GM23338 (cell line): ENCODE results near the gene SLC25A48. TPM values are rescaled to one million over a fixed set of nuclear protein-coding genes. Genes with fewer than 3 reads are reported as not detected.

Source experiments
- ATAC-seq: fragments of 200-7000 bp; cut with Tn5 transposase; 3 replicates; pipeline ENCODE4 v1.9.1; 2020
- DNase-seq: peaks from one replicate; pipeline ENCODE4 v3.0.0-alpha.2; 2015; ENCODE audit warnings: low spot score
- H2AFZ ChIP-seq: fragments of 200-600 bp; sonication (generic); 2 replicates; pipeline ENCODE4 v1.8.0; 2016; ENCODE audit warnings: antibody characterized with exemption, mild to moderate bottlenecking, moderate library complexity
- H3F3A ChIP-seq: fragments of 200-600 bp; sonication (generic); replicated peaks from 2 replicates; pipeline ENCODE4 v1.8.0; 2017; ENCODE audit warnings: antibody characterized with exemption, mixed run types, low read depth
- H3K27ac ChIP-seq: fragments of 200-600 bp; sonication (generic); 2 replicates; pipeline ENCODE4 v1.6.1; 2016; ENCODE audit warnings: low read depth
- H3K27me3 ChIP-seq: fragments of 200-600 bp; sonication (generic); 2 replicates; pipeline ENCODE4 v1.8.0; 2016; ENCODE audit warnings: mild to moderate bottlenecking, mixed run types, moderate library complexity; ENCODE audit not compliant: insufficient read depth
- H3K36me3 ChIP-seq: fragments of 200-600 bp; sonication (generic); 2 replicates; pipeline ENCODE4 v1.8.0; 2016; ENCODE audit warnings: mild to moderate bottlenecking; ENCODE audit not compliant: insufficient read depth
- H3K4me1 ChIP-seq: fragments of 200-600 bp; sonication (generic); 2 replicates; pipeline ENCODE4 v1.8.0; 2016; ENCODE audit warnings: mild to moderate bottlenecking, moderate library complexity; ENCODE audit not compliant: insufficient read depth
- H3K4me2 ChIP-seq: fragments of 200-600 bp; sonication (generic); 2 replicates; pipeline ENCODE4 v1.7.1; 2017; ENCODE audit warnings: mixed run types
- H3K4me3 ChIP-seq: fragments of 200-600 bp; sonication (generic); 2 replicates; pipeline ENCODE4 v1.6.1; 2016; ENCODE audit warnings: mixed run types
- H3K79me2 ChIP-seq: fragments of 200-600 bp; sonication (generic); replicated peaks from 2 replicates; pipeline ENCODE4 v1.8.0; 2017; ENCODE audit warnings: mild to moderate bottlenecking; ENCODE audit not compliant: insufficient read depth
- H3K9me2 ChIP-seq: fragments of 200-600 bp; sonication (generic); 2 replicates; pipeline ENCODE4 v1.8.0; 2017; ENCODE audit not compliant: insufficient read depth
- H4K20me1 ChIP-seq: fragments of 200-600 bp; sonication (generic); replicated peaks from 2 replicates; pipeline ENCODE4 v1.8.0; 2017; ENCODE audit warnings: mild to moderate bottlenecking; ENCODE audit not compliant: insufficient read depth
- H3K27ac Mint-ChIP-seq: 2 replicates; pipeline ENCODE4 v1.8.0; 2020; ENCODE audit warnings: inconsistent platforms, mild to moderate bottlenecking, moderate library complexity, mixed read lengths
- H3K27me3 Mint-ChIP-seq: 3 replicates; pipeline ENCODE4 v1.8.0; 2022; ENCODE audit warnings: low read depth, mild to moderate bottlenecking, moderate library complexity, mixed read lengths, inconsistent platforms; ENCODE audit not compliant: insufficient read depth, poor library complexity
- H3K36me3 Mint-ChIP-seq: 3 replicates; pipeline ENCODE4 v1.8.0; 2021; ENCODE audit warnings: low read depth, mild to moderate bottlenecking, inconsistent platforms, moderate library complexity, mixed read lengths
- H3K4me1 Mint-ChIP-seq: 3 replicates; pipeline ENCODE4 v1.8.0; 2020; ENCODE audit warnings: mild to moderate bottlenecking, inconsistent platforms, mixed read lengths
- H3K4me3 Mint-ChIP-seq: 3 replicates; pipeline ENCODE4 v1.8.0; 2021; ENCODE audit warnings: moderate library complexity, mild to moderate bottlenecking, inconsistent platforms, mixed read lengths
- H3K9me3 Mint-ChIP-seq: 3 replicates; pipeline ENCODE4 v1.8.0; 2020; ENCODE audit warnings: moderate library complexity, mild to moderate bottlenecking, inconsistent platforms, mixed read lengths
- CREB1 ChIP-seq: fragments of 250-450 bp; sonication (Bioruptor Pico); IDR thresholded peaks from 2 replicates; pipeline ENCODE4 v1.5.0; 2020; ENCODE audit warnings: low read depth, mild to moderate bottlenecking, moderate library complexity
- ETS1 ChIP-seq: IDR thresholded peaks from 2 replicates; pipeline ENCODE4 v1.6.1; 2016; ENCODE audit warnings: antibody characterized with exemption
- EZH2phosphoT487 ChIP-seq: fragments of 200-600 bp; sonication (generic); IDR thresholded peaks from one replicate; pipeline ENCODE4 v1.8.1; 2018; ENCODE audit warnings: antibody characterized with exemption; ENCODE audit not compliant: unreplicated experiment
- NANOG ChIP-seq: IDR thresholded peaks from 2 replicates; pipeline ENCODE4 v1.6.1; 2016; ENCODE audit warnings: antibody characterized with exemption, borderline replicate concordance
- POLR2AphosphoS5 ChIP-seq: IDR thresholded peaks from 2 replicates; pipeline ENCODE4 v1.6.1; 2016; ENCODE audit warnings: antibody characterized with exemption, low read depth
- STAT1 ChIP-seq: IDR thresholded peaks from one replicate; pipeline ENCODE4 v1.6.1; 2016; ENCODE audit warnings: antibody characterized with exemption; ENCODE audit not compliant: unreplicated experiment
- ZNF331 ChIP-seq: fragments of 250-450 bp; sonication (Bioruptor Pico); IDR thresholded peaks from 2 replicates; pipeline ENCODE4 v1.5.0; 2020; ENCODE audit warnings: low read depth, mild to moderate bottlenecking, moderate library complexity
- polyA plus RNA-seq: library from polyadenylated mRNA; unstranded; fragments of >200 nt; fragmentation: Nextera tagmentation; extraction: Ambion mirVana; gene quantifications from 2 replicates; pipeline ENCODE4 v1.2.1, GENCODE V29; 2016
- total RNA-seq: library from RNA; depleted of rRNA; stranded (reverse); fragments of >200 nt; shearing (Covaris generic); gene quantifications from 2 replicates; pipeline ENCODE4 v1.2.3, GENCODE V29; 2014
- TF ChIP-seq, protein P1 (sequence below): fragments of 250-450 bp; sonication (Bioruptor Pico); IDR thresholded peaks from 2 replicates; pipeline ENCODE4 v1.5.0; 2020; ENCODE audit warnings: mild to moderate bottlenecking, moderate library complexity
- TF ChIP-seq, protein P2 (sequence below): IDR thresholded peaks from one replicate; pipeline ENCODE4 v1.6.1; 2018; ENCODE audit warnings: antibody characterized with exemption; ENCODE audit not compliant: unreplicated experiment

Gene SLC25A48
- total and polyA plus RNA-seq, 2 experiments from 2014 or later: 1.1 to 1.5 TPM

DNA sequence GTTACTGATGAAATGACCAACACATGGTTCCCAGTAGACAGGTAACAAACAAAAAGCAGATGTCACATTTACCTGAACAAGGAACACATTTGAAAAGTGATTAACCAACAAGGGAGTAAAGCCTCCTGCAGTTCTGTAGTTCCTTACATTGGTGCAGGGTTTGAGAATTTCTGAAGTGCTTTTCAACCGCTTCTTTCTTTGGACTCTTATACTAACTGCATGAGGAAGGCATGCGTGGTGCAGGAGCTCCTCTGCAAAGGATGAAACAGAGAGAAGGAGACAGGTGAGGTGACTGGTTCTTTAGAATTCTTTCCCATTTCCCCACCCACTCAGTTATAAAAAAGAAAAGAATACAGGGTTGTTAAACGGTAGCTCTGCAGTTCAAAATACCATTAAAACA lies 65.8 kb downstream of the SLC25A48 start (continued):
- TF ChIP-seq ETS1 (no peak), EZH2phosphoT487 (no peak), NANOG (no peak), STAT1 (no peak)
- TF ChIP-seq, protein P1, sequence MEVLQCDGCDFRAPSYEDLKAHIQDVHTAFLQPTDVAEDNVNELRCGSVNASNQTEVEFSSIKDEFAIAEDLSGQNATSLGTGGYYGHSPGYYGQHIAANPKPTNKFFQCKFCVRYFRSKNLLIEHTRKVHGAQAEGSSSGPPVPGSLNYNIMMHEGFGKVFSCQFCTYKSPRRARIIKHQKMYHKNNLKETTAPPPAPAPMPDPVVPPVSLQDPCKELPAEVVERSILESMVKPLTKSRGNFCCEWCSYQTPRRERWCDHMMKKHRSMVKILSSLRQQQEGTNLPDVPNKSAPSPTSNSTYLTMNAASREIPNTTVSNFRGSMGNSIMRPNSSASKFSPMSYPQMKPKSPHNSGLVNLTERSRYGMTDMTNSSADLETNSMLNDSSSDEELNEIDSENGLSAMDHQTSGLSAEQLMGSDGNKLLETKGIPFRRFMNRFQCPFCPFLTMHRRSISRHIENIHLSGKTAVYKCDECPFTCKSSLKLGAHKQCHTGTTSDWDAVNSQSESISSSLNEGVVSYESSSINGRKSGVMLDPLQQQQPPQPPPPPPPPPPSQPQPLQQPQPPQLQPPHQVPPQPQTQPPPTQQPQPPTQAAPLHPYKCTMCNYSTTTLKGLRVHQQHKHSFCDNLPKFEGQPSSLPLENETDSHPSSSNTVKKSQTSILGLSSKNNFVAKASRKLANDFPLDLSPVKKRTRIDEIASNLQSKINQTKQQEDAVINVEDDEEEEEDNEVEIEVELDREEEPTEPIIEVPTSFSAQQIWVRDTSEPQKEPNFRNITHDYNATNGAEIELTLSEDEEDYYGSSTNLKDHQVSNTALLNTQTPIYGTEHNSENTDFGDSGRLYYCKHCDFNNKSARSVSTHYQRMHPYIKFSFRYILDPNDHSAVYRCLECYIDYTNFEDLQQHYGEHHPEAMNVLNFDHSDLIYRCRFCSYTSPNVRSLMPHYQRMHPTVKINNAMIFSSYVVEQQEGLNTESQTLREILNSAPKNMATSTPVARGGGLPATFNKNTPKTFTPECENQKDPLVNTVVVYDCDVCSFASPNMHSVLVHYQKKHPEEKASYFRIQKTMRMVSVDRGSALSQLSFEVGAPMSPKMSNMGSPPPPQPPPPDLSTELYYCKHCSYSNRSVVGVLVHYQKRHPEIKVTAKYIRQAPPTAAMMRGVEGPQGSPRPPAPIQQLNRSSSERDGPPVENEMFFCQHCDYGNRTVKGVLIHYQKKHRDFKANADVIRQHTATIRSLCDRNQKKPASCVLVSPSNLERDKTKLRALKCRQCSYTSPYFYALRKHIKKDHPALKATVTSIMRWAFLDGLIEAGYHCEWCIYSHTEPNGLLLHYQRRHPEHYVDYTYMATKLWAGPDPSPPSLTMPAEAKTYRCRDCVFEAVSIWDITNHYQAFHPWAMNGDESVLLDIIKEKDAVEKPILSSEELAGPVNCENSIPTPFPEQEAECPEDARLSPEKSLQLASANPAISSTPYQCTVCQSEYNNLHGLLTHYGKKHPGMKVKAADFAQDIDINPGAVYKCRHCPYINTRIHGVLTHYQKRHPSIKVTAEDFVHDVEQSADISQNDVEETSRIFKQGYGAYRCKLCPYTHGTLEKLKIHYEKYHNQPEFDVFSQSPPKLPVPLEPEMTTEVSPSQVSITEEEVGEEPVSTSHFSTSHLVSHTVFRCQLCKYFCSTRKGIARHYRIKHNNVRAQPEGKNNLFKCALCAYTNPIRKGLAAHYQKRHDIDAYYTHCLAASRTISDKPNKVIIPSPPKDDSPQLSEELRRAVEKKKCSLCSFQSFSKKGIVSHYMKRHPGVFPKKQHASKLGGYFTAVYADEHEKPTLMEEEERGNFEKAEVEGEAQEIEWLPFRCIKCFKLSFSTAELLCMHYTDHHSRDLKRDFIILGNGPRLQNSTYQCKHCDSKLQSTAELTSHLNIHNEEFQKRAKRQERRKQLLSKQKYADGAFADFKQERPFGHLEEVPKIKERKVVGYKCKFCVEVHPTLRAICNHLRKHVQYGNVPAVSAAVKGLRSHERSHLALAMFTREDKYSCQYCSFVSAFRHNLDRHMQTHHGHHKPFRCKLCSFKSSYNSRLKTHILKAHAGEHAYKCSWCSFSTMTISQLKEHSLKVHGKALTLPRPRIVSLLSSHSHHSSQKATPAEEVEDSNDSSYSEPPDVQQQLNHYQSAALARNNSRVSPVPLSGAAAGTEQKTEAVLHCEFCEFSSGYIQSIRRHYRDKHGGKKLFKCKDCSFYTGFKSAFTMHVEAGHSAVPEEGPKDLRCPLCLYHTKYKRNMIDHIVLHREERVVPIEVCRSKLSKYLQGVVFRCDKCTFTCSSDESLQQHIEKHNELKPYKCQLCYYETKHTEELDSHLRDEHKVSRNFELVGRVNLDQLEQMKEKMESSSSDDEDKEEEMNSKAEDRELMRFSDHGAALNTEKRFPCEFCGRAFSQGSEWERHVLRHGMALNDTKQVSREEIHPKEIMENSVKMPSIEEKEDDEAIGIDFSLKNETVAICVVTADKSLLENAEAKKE: no peak

DNA sequence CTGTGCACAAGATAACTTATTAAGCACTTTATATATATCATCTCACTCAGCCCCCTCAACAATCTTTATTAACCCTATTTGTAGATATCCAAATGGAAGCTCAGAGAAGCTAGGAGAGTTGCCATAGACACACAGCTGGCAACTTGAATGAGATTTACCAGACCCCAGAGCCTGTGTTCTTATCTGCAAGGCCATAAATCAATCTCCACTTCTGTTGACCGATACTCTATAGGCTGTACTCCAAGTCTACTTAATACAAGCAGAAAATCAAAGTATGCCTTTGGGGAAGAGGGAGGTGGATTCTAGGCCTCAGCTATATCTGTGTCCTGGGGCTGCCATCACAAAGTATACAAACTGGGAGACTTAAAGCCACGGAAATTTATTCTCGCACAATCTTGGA lies 67.2 kb downstream of the SLC25A48 start:
- Histone ChIP-seq H3K27me3 (no peaks in the 10 kb centered on the region), H3K4me3 (no peak overlapping the region), H3F3A (no peaks in the 10 kb centered on the region), H3K79me2 (no peaks in the 10 kb centered on the region), H2AFZ (no peak overlapping the region), H4K20me1 (0 out of 2 replicates have a peak, but pooled peaks cover 3% of the 10 kb centered on the region), H3K27ac (no peak overlapping the region), H3K4me2 (no peak overlapping the region), H3K36me3 (no peaks in the 10 kb centered on the region), H3K9me2 (no peaks in the 10 kb centered on the region), H3K4me1 (no peaks in the 10 kb centered on the region)
- peaks cover 2% of the 10 kb centered on the region for H3K27me3 Mint-ChIP-seq
- ATAC-seq (no peak), DNase-seq (no peak)
- H3K36me3 Mint-ChIP-seq: no peaks in the 10 kb centered on the region
- H3K4me1 Mint-ChIP-seq: no peaks in the 10 kb centered on the region
- H3K9me3 Mint-ChIP-seq: no peaks in the 10 kb centered on the region
- H3K27ac Mint-ChIP-seq: no peak overlapping the region
- no peak overlapping the region for H3K4me3 Mint-ChIP-seq
- TF ChIP-seq STAT1: no peak
- TF ChIP-seq, protein P2, sequence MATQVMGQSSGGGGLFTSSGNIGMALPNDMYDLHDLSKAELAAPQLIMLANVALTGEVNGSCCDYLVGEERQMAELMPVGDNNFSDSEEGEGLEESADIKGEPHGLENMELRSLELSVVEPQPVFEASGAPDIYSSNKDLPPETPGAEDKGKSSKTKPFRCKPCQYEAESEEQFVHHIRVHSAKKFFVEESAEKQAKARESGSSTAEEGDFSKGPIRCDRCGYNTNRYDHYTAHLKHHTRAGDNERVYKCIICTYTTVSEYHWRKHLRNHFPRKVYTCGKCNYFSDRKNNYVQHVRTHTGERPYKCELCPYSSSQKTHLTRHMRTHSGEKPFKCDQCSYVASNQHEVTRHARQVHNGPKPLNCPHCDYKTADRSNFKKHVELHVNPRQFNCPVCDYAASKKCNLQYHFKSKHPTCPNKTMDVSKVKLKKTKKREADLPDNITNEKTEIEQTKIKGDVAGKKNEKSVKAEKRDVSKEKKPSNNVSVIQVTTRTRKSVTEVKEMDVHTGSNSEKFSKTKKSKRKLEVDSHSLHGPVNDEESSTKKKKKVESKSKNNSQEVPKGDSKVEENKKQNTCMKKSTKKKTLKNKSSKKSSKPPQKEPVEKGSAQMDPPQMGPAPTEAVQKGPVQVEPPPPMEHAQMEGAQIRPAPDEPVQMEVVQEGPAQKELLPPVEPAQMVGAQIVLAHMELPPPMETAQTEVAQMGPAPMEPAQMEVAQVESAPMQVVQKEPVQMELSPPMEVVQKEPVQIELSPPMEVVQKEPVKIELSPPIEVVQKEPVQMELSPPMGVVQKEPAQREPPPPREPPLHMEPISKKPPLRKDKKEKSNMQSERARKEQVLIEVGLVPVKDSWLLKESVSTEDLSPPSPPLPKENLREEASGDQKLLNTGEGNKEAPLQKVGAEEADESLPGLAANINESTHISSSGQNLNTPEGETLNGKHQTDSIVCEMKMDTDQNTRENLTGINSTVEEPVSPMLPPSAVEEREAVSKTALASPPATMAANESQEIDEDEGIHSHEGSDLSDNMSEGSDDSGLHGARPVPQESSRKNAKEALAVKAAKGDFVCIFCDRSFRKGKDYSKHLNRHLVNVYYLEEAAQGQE: no peak
- TF ChIP-seq ZNF331 (CRISPR knock-in tag): no peak
- no peak for TF ChIP-seq CREB1 (CRISPR knock-in tag)
- no peak for TF ChIP-seq POLR2AphosphoS5
- TF ChIP-seq EZH2phosphoT487: no peak
